Panc1 (cell line): ENCODE results near the gene MDGA2.

Experiments
- TF ChIP-seq, protein P1 (sequence below): fragments of 450-650 bp; IDR thresholded peaks from 2 replicates; pipeline ENCODE4 v1.5.1; 2017; ENCODE audit warnings: mild to moderate bottlenecking
- TF ChIP-seq, protein P2 (sequence below), 2 experiments: IDR thresholded peaks; 2 replicates each; pipeline ENCODE4 v1.6.1; 2011 to 2012; ENCODE audit warnings: low read depth in 2 of 2, control low read depth in 1 of 2, low read length in 1 of 2, mild to moderate bottlenecking in 1 of 2, moderate library complexity in 1 of 2; ENCODE audit not compliant: insufficient read depth in 1 of 2

DNA sequence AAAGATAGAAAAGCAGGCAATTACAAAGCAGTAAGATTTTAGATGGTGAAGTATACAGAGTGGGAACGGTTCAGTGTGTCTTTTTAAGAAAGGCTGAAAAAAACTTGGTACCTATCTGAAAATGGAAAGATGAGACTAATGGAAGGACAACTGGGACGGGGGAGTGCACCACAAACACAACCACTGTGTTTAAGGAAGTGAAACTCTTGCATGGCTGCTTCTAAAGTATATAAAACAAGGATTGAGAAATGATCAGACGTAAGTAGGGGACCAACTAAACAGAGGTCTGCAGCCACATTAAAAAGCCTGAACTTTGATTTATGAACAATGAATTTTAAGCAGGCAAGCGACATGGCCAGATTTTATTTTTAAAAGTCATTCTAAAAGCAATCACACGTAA, 328.6 kb downstream of the MDGA2 start:
- TF ChIP-seq, protein P1, sequence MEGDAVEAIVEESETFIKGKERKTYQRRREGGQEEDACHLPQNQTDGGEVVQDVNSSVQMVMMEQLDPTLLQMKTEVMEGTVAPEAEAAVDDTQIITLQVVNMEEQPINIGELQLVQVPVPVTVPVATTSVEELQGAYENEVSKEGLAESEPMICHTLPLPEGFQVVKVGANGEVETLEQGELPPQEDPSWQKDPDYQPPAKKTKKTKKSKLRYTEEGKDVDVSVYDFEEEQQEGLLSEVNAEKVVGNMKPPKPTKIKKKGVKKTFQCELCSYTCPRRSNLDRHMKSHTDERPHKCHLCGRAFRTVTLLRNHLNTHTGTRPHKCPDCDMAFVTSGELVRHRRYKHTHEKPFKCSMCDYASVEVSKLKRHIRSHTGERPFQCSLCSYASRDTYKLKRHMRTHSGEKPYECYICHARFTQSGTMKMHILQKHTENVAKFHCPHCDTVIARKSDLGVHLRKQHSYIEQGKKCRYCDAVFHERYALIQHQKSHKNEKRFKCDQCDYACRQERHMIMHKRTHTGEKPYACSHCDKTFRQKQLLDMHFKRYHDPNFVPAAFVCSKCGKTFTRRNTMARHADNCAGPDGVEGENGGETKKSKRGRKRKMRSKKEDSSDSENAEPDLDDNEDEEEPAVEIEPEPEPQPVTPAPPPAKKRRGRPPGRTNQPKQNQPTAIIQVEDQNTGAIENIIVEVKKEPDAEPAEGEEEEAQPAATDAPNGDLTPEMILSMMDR: no peak
- TF ChIP-seq, protein P2, sequence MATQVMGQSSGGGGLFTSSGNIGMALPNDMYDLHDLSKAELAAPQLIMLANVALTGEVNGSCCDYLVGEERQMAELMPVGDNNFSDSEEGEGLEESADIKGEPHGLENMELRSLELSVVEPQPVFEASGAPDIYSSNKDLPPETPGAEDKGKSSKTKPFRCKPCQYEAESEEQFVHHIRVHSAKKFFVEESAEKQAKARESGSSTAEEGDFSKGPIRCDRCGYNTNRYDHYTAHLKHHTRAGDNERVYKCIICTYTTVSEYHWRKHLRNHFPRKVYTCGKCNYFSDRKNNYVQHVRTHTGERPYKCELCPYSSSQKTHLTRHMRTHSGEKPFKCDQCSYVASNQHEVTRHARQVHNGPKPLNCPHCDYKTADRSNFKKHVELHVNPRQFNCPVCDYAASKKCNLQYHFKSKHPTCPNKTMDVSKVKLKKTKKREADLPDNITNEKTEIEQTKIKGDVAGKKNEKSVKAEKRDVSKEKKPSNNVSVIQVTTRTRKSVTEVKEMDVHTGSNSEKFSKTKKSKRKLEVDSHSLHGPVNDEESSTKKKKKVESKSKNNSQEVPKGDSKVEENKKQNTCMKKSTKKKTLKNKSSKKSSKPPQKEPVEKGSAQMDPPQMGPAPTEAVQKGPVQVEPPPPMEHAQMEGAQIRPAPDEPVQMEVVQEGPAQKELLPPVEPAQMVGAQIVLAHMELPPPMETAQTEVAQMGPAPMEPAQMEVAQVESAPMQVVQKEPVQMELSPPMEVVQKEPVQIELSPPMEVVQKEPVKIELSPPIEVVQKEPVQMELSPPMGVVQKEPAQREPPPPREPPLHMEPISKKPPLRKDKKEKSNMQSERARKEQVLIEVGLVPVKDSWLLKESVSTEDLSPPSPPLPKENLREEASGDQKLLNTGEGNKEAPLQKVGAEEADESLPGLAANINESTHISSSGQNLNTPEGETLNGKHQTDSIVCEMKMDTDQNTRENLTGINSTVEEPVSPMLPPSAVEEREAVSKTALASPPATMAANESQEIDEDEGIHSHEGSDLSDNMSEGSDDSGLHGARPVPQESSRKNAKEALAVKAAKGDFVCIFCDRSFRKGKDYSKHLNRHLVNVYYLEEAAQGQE (IDR thresholded peaks at IDR 0.05; ENCODE audit: insufficient read depth in 1 of 2, low read depth in 2 of 2, low read length in 1 of 2): no peak
